NCI-H2107 treated with DMSO at 0.1 percent for 48 hours (cell line): ENCODE measurements around the gene APOBEC4.
"Not testable (repeated sequence)": the region's sequence is repeated elsewhere in the genome, so short reads cannot be mapped to it uniquely, and the experiment has no call there.

ENCODE experiments used
- DNase-seq: peaks from one replicate; lab custom pipeline; 2025; ENCODE audit not compliant: unreplicated experiment; lab: John Stamatoyannopoulos, UW

The APOBEC4 gene

DNA sequence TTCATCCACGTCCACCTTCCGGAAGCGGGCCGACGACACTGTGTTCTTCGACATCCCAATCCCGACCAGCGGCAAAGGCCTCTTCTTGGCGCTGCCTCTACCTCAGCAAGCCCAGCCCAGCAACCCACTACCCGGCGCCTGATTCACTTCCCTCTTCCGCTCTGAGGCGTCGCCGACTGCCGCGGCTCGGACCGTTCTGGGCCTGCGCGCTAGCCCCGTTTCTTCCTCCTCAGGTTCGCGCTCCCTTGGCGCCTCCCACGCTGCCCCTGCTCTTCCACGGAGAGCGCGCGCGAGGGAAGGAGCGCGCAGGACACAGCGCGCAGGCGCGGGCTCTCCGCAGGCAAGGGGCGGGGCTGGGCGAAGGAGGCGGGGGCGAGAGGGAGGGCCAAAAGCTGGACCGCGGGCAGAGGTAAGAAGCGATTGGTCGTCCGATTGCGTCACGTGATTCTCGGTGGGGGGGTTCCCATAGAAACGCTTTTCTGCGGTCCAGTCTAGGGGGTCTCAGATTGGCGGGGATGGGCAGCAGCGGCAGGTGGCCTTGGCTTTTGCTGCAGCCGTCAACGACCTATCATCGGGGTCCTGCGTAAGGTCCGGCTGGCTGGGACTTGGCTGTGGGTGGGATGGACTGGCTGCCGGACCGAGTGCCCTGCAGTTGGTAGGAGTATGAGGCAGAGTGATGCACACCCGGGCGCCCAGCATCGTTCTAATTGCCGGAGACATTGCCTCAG lies 17.3 kb downstream of the APOBEC4 start, which contains the start of gene ARPC5:
TSS of gene ARPC5 (minus strand) at position 178 of the 728 bp plus-strand sequence. CDS start at position 54, 124 bp downstream.
- peak; percentile 97 for DNase-seq

DNA sequence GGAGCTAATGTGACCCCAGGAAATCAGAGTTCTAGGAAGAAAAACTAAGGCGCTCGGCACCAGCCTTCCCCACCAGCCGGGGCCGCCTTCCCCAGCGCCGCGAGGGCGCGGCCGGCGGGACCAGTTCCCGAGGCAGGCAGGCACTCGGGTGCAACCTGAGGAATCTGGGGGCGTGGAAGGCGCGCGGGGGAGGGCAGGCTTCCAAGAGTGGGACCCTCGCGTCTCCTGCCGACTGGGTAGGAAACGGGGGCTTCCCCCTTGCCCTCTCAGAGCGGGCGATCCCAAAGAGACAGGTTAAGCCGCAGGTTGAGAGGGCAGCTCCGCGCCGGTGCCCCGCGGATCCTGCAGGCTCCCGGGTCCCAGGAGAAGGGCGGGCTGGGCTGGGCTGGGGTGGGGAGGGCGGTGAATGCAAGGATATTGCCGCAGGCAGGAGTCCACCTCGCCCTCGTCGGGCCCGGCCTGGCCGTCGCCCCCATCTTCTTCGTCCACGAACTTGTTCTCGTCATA lies 18.0 kb downstream of the APOBEC4 start:
- DNase-seq = peak; percentile 16

DNA sequence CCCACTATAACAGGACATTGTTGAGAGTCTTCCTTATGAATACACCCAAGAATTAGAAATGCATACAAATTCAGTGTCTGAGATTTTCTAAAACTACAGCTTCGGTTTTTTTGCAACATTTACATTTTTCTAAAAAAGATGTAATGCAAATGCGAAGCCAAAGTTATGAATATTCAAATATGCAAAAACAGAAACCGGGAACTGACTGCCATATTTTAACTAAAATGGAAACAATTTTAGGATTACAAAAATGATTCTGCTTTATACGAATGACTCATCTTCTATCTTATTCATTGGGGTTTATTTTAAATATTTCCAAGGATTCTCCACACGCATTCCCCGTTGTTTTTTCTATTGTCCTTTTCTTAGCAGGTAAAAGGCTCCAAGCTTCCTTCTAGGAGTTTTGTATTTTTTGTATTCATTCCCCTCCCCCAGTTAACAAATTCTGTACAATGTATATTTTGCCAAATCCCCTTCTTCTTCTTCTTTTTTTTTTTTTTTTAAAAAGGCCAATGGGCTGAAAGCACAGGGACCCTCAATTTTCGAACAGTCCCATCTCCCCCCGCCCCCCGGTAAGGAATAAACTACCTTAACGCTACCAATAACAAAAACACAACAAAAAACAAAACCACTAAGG lies 18.6 kb downstream of the APOBEC4 start:
- no peak for DNase-seq

DNA sequence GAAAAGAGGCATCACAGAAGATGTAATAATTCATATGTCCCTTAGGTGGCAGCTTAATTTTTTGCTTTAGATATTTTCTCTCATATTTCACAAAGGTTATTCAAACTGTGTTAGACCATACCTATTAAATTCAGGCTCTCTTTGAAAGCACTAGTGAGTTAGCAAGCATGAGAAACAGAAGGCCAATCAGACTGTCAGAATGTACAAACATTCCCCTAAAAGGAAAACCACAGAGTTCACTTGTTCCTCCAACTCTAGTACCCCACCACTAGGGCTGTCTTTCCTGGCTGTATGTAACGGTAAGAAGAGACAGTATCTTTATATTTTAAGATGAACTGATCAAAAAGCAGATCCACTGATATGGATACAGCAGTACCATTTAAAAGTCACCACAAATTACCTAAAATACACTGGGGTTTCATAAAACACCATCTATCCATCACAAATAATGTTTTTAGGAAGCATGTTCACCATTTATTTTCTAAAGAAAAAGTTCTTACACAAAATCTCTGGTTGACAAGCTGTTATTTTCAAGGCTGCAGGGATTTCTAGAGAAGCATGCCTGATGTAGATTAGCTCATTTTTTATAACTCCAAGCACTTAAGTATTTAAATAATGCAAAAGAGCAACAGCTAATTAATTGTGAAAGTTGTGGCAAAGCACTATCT lies 19.3 kb downstream of the APOBEC4 start:
- peak; percentile 73 for DNase-seq

DNA sequence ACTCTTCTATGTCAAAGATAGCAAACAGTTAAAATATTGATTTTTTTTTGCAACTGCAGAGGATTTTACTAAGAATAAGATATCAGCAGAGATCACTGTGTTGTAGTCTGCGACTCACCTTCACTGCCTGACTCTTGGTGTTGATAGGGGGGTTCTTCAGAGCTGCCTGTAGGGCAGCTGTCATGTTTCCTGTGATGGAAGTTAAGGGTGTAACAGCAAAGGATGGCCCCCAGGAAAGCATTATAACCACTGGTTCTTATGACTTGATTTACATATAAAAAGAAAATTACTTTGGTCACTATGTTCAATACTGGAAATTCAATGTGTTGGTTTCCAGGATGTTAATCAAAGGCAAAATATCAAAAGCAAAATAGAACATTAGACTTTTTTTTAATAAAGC lies 20.2 kb downstream of the APOBEC4 start:
- DNase-seq = no peak

DNA sequence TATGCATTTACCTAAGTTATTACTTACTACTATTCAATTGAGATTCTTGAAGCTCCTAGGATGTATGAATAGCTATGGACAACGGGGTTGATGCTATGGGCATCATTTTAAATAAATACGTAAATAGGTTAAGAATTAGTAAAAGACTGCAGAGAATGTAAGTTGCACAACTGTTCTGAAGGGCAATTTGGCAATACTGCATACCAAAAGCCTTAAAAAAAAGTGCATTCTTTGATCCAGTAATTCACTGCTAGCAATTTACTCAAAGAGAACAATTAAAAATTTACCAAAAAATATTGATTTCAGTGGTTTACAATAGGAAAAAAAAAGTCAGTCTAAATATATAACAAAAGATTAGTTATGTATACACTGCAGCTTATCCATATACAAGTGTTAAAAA lies 21.0 kb downstream of the APOBEC4 start:
- DNase-seq = no peak

DNA sequence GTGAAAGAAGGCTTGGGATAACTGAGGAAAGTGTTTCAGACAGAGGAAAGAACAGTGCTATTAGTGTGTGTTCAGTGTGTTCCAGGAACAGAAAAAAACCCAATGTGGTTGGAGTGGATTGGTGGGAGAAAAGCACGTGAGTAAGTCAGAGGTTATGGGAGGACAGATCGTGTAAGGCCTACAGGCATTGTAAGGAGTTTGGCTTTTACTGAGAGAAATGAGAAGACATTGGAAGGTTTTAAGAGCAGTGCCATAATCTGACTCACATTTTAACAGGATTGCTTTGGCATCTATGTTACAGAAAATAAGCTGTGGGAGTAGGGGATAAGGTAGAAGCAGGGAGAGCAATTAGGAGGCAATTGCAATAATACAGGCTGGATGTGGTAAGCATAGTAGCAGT lies 22.4 kb downstream of the APOBEC4 start:
- no peak for DNase-seq

DNA sequence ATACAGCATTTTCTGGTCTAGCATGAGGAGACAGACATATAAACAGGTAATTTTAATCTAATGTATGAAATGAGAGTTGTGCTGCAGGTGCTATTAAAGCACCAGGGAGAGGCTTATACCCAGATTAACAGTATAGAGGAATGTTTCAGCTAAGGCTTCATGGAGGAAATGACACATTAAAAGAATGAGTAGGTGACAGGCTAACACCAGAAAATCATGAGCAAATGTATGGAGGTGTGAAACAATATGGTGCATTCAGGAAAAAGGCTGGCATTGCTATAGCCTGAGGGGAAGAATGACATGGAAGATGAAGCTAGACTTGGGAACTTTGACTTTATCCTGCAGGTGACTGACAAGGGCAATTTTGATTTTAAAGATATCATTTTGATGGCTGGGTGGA lies 24.6 kb downstream of the APOBEC4 start:
- DNase-seq = no peak

DNA sequence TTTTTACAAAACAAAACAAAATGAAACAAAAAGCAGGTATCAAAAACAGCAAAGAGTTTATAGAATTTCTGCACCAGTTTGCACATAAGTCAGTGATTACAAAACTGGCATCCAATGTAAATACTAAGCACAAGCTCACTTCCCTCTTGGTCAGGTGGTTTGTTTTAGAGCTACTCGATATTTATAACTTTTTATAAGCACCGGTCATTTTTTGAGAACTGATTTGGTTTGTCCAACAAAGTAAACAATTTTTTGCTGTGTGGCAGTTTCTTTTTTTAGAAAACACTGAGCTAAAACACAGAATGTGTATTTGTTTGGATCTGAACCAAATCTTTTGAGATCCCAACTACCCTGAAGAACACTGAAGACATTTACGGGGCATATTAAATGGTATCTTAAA lies 26.9 kb downstream of the APOBEC4 start:
- DNase-seq = not testable (repeated sequence)

DNA sequence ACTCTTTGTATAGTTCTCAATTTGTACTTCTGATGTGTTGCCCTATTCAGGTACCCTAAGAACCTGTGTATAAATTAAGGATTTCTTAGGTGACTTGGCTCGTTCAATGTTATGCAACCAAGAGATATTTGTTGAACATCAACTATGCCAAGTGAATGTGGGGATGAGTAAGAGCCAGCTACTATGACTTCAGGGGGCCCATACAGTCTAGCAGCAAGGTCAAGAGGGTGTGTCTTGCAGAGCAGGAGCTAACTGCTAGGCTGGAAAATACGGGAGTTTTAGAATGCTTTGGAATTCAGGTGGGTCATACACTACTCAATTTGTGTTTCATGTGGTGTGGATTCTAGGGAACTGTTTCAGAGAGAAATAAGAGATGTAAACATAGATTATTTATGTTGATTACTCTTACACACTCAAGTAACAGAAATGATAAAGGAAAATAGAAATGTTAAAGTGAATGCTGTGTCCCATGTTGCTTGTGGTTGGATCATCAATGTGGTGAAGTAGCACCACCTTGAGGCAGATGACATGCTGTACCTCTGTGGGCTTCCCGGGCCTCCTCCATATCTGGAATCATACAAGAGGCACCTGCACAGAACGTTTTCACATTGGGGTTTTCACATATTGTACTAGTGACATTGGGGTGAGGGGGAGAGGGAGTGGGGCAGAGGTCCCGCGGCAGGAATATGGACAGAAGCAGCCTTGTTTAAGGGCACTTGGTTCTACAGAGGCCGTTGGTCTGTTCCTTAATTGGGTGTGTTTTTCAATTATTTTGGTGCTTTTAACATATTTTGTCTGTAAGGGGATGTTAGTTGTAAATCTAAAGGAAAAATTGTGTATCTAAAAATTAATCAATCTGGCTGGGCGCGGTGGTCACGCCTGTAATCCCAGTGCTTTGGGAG lies 30.0 kb downstream of the APOBEC4 start:
- DNase-seq = peak; percentile 83

DNA sequence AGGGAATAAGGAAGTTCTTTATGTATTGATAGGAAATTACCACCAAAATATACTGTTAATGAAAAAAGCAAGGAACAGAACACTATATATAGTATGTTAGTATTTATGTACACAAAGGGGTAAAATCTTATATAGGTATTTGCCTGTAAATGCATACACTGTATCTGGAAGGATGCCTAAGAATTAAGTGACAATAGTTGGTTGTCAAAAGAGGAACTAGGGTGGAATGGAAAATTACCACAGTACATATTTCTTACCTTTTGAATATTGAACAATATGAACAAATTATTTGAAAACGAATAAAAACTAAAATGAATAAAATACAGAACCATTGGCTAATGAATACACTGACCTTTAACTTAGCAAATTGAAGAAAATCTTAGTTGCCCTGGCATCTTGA lies 31.1 kb downstream of the APOBEC4 start:
- DNase-seq = no peak

DNA sequence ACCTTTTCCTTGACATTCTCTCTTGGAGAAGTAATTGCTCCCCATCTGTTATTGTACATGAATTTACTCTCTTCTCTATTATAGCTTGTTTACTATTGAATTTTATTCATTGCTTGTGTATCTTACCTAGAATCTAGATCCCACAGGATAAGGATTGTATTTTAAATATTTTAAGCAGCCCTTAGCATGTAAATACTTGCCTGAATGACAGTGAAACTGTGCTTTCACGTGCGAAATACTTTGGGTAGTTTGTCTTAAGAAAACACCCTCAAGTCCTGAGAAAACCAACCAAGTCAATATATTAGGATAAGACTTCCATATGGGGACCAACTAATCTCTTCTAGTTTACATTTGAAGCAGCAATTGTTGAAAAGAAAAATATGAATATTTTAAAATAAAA lies 32.8 kb downstream of the APOBEC4 start:
- DNase-seq = no peak

DNA sequence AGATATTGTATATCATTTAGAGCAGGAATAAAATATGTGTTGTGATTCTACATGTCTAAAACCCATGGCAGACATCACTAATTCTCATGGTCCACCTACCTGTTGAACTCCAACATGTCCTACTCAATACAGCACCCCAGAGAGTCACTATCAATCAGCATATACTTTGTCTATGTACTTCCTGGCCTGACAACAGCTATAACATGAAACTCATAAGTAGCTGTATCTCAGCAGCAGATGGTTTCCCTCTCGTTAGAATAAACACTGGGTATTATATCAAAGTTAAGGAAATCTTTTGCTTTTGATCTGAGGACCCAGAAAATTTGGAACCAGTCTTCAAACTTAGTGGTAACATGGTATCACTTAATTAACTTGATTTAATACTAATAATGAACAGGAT lies 33.3 kb downstream of the APOBEC4 start:
- DNase-seq = no peak

DNA sequence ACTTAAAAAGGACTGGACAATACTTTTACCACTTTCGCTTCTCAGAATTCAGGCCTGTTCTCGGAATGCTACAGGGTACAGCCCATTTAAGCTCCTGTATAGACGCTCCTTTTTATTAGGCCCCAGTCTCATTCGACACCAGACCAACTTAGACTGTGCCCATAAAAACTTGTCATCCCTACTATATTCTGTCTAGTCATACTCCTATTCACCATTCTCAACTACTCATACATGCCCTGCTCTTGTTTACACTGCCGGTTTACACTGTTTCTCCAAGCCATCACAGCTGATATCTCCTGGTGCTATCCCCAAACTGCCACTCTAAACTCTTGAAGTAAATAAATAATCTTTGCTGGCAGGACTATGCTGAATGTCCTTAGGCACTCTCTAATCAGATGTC lies 34.9 kb downstream of the APOBEC4 start:
- not testable (repeated sequence) for DNase-seq

DNA sequence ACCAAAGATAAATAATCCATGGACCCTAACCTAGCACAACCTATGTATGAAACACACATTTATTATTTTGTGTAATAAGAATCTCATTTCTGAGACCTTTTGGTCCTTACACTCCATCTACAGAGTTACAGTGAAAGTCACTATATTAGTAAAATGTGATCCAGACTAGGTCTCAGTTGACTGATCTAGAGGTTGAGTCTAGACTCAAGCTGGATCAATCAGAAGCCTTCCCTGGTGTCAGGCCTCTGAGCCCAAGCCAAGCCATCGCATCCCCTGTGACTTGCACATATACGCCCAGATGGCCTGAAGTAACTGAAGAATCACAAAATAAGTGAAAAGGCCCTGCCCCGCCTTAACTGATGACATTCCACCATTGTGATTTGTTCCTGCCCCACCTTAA lies 40.1 kb downstream of the APOBEC4 start:
- DNase-seq = not testable (repeated sequence)

DNA sequence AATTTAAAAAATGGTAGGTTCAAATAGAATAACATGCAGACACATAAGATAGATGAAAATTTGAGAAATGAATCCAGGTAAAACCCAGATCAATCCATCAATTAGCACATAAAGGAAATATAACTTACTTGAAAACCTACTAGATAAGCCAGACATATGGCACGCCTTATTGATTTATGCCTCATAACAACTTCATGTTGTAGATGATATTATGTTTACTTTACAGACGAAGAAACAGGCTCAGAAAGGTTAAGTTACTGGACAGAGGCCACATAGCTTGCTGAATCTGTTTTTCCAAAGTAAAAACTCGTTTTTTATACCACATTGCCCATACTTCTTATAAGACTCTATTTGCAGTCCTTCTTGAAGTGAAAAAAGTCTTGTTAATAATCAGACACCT lies 40.7 kb downstream of the APOBEC4 start:
- no peak for DNase-seq

DNA sequence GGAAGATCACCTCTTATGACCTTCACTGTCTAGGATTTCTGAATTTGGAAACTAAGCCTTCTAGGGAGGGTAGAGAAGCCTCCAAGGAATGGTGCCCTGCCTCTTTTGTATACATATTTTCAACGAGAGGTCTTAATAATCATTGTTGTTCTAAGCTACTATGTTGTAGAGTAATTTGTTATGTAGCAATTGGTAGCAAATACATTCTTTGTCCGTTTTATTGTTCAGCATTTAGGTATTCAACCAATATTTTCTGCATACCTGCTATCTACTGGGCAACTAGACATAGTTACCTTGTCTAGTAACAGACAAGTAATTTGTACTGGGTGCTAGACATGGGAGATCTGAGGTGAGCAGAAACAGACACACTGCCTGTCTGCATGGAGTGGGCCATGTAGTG lies 42.1 kb downstream of the APOBEC4 start:
- DNase-seq = no peak

DNA sequence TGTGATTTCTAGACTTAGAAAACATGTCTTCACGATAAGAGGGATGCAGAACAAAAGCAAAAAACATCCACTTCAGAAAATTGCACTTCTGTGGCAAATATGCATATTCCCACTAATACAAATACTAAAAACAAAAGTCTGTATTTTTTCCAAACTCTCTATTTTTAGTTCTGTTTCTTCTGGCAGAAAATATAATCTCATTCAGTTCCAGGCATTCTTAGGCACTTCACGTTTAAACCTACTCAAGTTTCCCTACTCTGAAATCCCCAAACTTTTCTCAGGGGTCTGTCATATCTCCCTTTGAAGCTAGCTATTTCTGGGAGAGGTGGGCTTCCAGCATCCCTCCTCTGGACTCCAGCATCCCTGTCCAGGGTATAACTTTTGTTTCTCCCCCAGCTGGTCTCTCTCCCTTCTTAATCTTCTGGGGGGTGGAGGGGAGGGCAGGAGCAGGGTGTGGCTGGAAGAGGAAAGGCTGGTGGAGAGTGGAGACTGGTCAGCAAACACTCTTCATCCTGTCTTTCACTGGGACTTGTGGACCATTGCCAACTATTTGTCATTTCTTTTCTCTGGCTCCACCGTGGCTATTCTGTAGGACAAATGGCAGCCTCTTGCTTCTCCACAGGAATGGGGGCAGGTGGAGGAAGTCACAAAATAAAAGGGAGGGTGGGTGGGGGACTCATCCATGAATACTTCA lies 43.2 kb downstream of the APOBEC4 start:
- no peak for DNase-seq

DNA sequence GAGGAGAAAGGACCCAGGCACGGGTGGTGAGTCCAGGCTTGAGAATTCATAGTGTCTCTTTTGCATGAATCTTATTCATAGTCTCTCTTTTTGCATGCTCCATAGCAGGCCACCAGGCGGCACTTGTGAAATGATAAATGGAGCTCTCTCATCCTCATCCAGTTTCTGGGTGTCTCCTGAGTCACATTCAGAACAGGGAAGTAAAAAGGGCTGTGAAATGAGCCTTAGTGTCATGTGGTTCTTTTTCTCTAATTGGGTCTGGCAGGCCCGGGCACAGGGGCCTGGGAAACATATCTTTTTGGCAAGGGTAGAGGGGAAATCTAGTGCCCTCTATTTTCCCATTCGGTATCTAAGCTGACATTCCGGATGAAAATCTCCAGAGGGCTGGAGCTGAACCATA lies 43.8 kb downstream of the APOBEC4 start:
- DNase-seq = no peak

DNA sequence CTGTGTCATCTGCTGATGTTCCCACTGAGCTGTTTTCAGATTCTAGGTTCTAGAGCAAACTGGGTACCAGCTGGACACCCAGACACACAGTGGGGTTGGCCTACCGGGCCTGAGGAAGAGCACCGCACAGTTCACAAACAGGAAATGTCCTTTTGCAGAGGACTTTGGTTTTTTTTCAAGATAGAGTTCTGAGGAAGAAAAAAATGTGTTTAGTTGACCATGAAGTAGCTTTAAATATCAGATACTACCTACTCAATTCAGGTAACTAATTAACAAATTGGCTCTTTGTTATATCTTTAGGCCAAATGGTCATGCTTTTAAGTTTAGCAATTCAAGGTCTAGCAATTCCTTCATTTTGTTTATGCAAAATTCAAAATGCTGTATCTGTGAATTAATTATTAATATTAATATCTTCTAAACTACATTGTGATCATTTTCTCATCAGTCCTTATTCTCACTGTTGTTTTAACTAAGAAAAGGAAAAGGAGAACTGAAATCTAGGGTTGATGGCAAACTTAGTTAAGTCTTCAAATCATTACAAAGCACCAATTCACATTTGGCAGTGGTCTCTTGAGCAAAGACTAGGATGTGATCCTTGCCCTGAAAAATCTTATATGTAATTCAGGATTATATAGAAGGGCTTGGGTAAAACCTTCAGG lies 45.7 kb downstream of the APOBEC4 start:
- no peak for DNase-seq
